CD4-positive, alpha-beta T cell treated with Interleukin-17A for 1 hour (primary cell): Measurements from ENCODE around the gene POLD3.
A peak's percentile ranks its signal among the peaks of the same experiment; 100 is the strongest.
"Not testable (repeated sequence)": the region's sequence is repeated elsewhere in the genome, so short reads cannot be mapped to it uniquely, and the experiment has no call there.

ENCODE experiments used
- DNase-seq: peaks from one replicate; pipeline ENCODE4 v3.0.0-alpha.2; 2020

The POLD3 gene

GRCh38 chr11:74583024-74583624 lies 9.3 kb upstream of the POLD3 start:
- no peak for DNase-seq

- DNase-seq, result not testable (repeated sequence)
Measured at GRCh38 chr11:74590492-74590891, 1.9 kb upstream of the POLD3 start.

- DNase-seq, result no peak
Measured at GRCh38 chr11:74592063-74592440, 330 bp upstream of the POLD3 start.

GRCh38 chr11:74593463-74593862 lies 1.1 kb downstream of the POLD3 start:
- DNase-seq, result no peak

- DNase-seq, result no peak
Measured at GRCh38 chr11:74602637-74603556, 10.5 kb downstream of the POLD3 start.

GRCh38 chr11:74603845-74604244 lies 11.5 kb downstream of the POLD3 start:
- DNase-seq, result no peak

- DNase-seq, result no peak
Measured at GRCh38 chr11:74604311-74604710, 11.9 kb downstream of the POLD3 start.

- no peak for DNase-seq
Measured at GRCh38 chr11:74605403-74605802, 13.0 kb downstream of the POLD3 start.

- no peak for DNase-seq
Measured at GRCh38 chr11:74608431-74608830, 16.0 kb downstream of the POLD3 start.

GRCh38 chr11:74611369-74611861 lies 19.0 kb downstream of the POLD3 start:
- DNase-seq, result peak; percentile 5

GRCh38 chr11:74612877-74613276 lies 20.5 kb downstream of the POLD3 start:
- DNase-seq, result no peak

- no peak for DNase-seq
Measured at GRCh38 chr11:74615311-74615710, 22.9 kb downstream of the POLD3 start.

GRCh38 chr11:74615988-74616387 lies 23.6 kb downstream of the POLD3 start:
- DNase-seq, result no peak

GRCh38 chr11:74620531-74620930 lies 28.1 kb downstream of the POLD3 start:
- no peak for DNase-seq

GRCh38 chr11:74626130-74626529 lies 33.7 kb downstream of the POLD3 start:
- no peak for DNase-seq

- no peak for DNase-seq
Measured at GRCh38 chr11:74626604-74627003, 34.2 kb downstream of the POLD3 start.

- no peak for DNase-seq
Measured at GRCh38 chr11:74627381-74627780, 35.0 kb downstream of the POLD3 start.

GRCh38 chr11:74630043-74630442 lies 37.7 kb downstream of the POLD3 start:
- no peak for DNase-seq

- no peak for DNase-seq
Measured at GRCh38 chr11:74633406-74634393, 41.3 kb downstream of the POLD3 start.

- DNase-seq, result no peak
Measured at GRCh38 chr11:74634537-74634936, 42.2 kb downstream of the POLD3 start.

GRCh38 chr11:74636630-74637184 lies 44.3 kb downstream of the POLD3 start:
- no peak for DNase-seq

GRCh38 chr11:74637700-74638099 lies 45.3 kb downstream of the POLD3 start:
- DNase-seq, result no peak

- no peak for DNase-seq
Measured at GRCh38 chr11:74638869-74639268, 46.5 kb downstream of the POLD3 start.
